ENCODE measurements around the gene SLC40A1. TPM values are rescaled to one million over a fixed set of nuclear protein-coding genes. Genes with fewer than 3 reads are reported as not detected.

The SLC40A1 gene, protein sequence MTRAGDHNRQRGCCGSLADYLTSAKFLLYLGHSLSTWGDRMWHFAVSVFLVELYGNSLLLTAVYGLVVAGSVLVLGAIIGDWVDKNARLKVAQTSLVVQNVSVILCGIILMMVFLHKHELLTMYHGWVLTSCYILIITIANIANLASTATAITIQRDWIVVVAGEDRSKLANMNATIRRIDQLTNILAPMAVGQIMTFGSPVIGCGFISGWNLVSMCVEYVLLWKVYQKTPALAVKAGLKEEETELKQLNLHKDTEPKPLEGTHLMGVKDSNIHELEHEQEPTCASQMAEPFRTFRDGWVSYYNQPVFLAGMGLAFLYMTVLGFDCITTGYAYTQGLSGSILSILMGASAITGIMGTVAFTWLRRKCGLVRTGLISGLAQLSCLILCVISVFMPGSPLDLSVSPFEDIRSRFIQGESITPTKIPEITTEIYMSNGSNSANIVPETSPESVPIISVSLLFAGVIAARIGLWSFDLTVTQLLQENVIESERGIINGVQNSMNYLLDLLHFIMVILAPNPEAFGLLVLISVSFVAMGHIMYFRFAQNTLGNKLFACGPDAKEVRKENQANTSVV
- total RNA-seq, result 0.86 and 1.2 TPM in 2 replicates

DNA sequence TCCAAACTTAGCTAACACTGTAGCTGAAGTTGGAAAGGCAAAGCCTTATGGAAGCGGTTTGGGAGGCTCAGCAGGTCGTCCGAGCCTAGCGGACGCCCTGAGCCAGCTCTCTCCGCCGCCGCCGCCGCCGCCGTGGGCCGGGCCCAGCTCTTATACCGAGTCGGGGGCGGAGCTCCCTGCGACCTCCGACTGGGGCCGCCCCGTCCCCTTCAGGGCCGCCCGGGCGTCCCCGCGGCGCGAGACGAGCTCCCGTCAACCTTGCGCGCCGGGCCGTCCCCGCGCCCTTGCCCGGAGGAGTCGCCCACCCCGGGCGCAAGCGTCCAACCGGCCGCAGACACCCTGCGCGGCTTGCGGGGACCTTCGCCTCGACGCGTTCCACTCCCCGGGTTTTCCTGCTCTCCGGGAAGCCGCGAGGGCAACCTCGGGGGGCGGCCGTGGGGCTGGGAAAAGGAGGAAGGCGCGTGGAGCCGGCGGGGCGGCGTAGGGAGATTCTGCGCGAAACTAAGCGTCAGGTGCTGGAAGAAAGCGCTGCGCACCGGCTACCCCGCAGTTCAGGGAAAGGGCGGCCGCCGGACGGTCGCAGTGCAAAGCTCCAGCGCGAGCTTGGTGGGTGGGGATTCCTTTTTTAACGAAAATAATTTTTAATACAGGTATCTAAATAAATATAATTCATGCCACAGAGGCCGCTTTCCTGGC lies at the start of gene SLC40A1:
TSS of gene SLC40A1 (minus strand) at position 129 of the 696 bp plus-strand sequence. CDS start 326 bp downstream, outside the sequence.
- peak within 1 kb of the TSS; percentile 84 for H3K4me3 Mint-ChIP-seq
- intact Hi-C loops (cut with micrococcal nuclease), result loop anchor here (1.0 to 2.0 kb wide), 3 partner anchors 80 to 204 kb away; partner anchors contain the start of genes ASNSD1, ORMDL1, PMS1 and WDR75
- peaks cover 15% of the 10 kb centered on the region for H3K4me1 Mint-ChIP-seq (ENCODE audit: low read depth)
- H3K36me3 Mint-ChIP-seq (ENCODE audit: low read depth), result no peaks in the 10 kb centered on the region
- H3K9me3 Mint-ChIP-seq, result no peaks in the 10 kb centered on the region
- no peak within 1 kb of the TSS for H3K27ac Mint-ChIP-seq
- H3K27me3 Mint-ChIP-seq (ENCODE audit: insufficient read depth), result peaks cover 40% of the 10 kb centered on the region
- DNase-seq (ENCODE audit: low spot score), result peak; percentile 58

DNA sequence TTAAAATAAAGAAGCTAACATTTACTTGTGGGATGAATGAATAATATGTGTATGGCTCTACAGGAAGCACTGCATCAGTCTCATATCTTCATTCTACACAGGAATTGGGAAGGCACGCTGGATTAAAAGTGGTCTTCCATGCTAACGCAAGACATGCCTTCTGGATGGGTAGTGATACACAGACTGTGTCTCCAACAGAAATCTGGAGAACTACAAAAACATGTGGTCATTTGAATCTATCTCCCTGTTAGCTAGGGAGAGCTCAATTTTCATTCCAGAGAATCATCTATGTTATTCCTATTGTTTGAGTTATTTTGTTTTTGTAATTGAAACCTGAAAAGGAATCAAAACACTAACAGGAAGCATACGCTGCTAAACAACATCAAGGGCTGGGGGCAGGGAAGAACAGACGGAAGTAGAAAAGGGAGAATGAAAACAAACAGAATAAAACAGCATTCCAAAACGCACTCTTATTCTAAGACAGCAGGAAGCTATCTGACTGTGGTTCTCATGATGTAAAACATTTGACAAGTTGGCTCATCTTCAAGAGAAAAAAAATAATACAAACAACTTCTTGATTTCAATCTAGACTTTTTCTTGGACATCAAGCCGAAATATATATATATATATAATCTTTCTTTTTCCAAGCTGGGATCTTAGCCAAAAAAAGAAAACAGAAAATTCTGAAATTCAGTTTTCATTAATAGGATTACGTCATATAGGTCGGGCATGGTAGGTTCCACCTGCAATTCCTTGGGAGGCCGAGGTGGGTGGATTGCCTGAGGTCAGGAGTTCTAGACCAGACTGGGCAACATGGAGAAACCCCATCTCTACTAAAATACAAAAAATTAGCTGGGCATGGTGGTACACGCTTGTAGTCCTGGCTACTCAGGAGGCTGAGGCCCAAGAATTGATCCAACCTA lies 49.2 kb upstream of the SLC40A1 start:
- H3K36me3 Mint-ChIP-seq (ENCODE audit: low read depth), result no peaks in the 10 kb centered on the region
- H3K27ac Mint-ChIP-seq, result no peak overlapping the region
- DNase-seq (ENCODE audit: low spot score), result no peak
- intact Hi-C loops (cut with micrococcal nuclease), result no loop called here
- H3K4me1 Mint-ChIP-seq (ENCODE audit: low read depth), result peaks cover 2% of the 10 kb centered on the region
- no peaks in the 10 kb centered on the region for H3K9me3 Mint-ChIP-seq
- no peak overlapping the region for H3K4me3 Mint-ChIP-seq
- H3K27me3 Mint-ChIP-seq (ENCODE audit: insufficient read depth), result peaks cover 4% of the 10 kb centered on the region

DNA sequence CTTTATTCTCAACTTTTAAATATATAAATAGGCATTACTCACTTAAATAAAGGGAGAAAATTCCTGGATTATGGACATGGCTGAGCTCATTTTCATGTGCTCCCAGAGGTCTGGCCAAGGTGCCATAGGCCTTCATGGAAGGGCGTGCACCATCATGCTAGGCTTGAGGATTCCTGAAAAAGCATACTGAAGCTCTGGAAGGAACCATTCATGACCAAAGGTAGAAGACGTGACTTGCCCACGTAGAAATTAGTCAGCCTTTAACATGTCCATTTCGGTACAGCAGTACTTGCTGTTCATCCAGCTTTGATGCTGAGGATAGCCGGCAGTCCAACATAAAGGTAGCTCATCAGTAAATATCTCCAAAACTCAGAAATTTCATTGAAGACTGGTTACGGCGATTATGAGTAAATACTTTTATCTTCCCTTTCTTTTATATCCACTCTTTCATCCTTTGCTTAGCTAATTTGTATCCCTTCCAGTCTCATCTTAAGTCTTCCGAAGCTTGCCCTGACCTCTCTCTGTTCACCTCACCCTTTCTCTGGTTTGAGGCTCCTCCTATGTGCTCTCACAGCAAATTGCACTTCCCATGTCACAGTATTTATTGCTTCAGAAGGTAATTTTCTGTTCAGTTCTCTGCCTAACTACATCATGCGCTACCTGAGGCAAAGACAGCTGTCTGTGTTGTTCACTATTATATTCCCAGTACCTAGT lies 48.4 kb upstream of the SLC40A1 start:
- no peak overlapping the region for H3K27ac Mint-ChIP-seq
- DNase-seq (ENCODE audit: low spot score), result no peak
- H3K27me3 Mint-ChIP-seq (ENCODE audit: insufficient read depth), result peaks cover 4% of the 10 kb centered on the region
- no peaks in the 10 kb centered on the region for H3K9me3 Mint-ChIP-seq
- peaks cover 7% of the 10 kb centered on the region for H3K4me1 Mint-ChIP-seq (ENCODE audit: low read depth)
- no peak overlapping the region for H3K4me3 Mint-ChIP-seq
- H3K36me3 Mint-ChIP-seq (ENCODE audit: low read depth), result no peaks in the 10 kb centered on the region
- intact Hi-C loops (cut with micrococcal nuclease), result no loop called here

DNA sequence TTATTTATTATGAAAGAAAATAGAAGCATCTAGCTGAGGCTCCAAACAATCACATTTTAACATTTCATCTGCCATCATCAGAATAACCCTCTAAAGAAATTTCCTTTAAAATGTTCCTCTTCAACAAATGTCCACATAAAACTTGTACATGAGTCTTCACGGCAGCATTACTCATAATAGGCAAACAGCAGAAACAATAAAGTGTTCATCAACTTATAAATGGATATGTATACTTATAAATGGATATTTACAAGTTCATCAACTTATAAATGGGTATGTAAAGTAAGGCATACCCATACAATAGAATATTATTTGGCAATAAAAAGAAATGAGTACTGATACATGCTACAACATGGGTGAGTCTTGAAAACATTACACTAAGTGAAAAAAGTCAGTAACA lies 47.2 kb upstream of the SLC40A1 start:
- H3K27me3 Mint-ChIP-seq (ENCODE audit: insufficient read depth), result peaks cover 2% of the 10 kb centered on the region
- H3K36me3 Mint-ChIP-seq (ENCODE audit: low read depth), result no peaks in the 10 kb centered on the region
- peaks cover 7% of the 10 kb centered on the region for H3K4me1 Mint-ChIP-seq (ENCODE audit: low read depth)
- no peak overlapping the region for H3K27ac Mint-ChIP-seq
- no peak for DNase-seq (ENCODE audit: low spot score)
- no peak overlapping the region for H3K4me3 Mint-ChIP-seq
- intact Hi-C loops (cut with micrococcal nuclease), result no loop called here
- H3K9me3 Mint-ChIP-seq, result no peaks in the 10 kb centered on the region

DNA sequence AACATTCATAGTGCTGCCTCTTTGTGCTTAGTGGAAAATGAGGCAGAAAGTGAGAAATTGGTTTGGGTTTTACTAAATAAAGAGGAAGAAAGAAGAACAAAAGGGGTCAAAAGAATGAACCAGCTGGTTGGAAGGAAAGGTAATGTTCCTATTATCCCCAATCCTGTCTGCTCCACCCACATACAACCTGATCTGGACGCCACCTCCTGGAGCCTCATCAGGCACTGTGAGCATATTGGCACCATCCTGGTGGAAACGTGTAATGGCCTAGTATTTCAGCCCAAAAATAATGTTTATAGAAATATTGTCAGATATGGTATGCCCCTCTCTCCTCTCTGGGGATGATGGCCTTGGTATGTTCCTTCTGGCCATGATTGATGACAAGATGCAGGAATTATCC lies 45.0 kb upstream of the SLC40A1 start:
- Mint-ChIP-seq H3K27ac (no peak overlapping the region), H3K4me1 (ENCODE audit: low read depth) (peaks cover 7% of the 10 kb centered on the region), H3K4me3 (no peak overlapping the region), H3K36me3 (ENCODE audit: low read depth) (no peaks in the 10 kb centered on the region), H3K27me3 (ENCODE audit: insufficient read depth) (no peaks in the 10 kb centered on the region), H3K9me3 (no peaks in the 10 kb centered on the region)
- DNase-seq (ENCODE audit: low spot score), result no peak
- intact Hi-C loops (cut with micrococcal nuclease), result no loop called here

DNA sequence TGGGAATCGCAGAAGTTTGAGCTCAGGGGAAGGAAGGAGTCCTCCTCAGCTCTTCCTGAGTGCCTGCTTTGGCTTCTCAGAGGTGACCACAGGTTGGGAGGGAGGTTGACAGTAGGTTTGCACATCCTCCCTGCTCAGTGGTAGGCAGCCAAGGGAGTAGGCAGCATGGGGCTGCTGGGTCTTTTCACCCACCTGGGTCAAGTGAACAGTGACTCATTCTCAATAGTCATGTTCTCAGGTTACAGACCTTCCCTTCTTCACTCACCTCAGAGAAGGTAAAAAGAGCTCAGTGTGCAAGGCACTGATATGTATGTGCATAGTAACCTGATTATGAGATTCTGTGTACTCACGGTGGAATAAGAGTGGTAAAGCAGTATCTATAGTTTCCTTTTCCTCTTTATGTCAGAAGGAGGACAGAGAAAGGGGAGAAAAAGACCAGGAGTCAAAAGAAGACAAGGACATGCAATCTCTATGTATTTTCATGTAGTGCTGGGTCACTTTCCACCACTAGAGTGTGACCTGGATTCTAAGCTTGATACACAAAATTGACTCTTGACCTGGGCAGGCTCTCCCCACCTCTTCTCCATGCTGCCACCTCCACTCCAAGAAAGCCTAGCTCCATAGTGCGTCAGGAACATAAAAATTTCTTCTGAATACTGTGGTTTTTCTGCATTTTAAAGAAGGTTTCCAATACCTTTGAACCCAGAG lies 44.2 kb upstream of the SLC40A1 start:
- Mint-ChIP-seq H3K9me3 (no peaks in the 10 kb centered on the region), H3K27ac (no peak overlapping the region), H3K4me3 (no peak overlapping the region), H3K27me3 (ENCODE audit: insufficient read depth) (no peaks in the 10 kb centered on the region), H3K4me1 (ENCODE audit: low read depth) (peaks cover 7% of the 10 kb centered on the region), H3K36me3 (ENCODE audit: low read depth) (no peaks in the 10 kb centered on the region)
- DNase-seq (ENCODE audit: low spot score), result no peak
- intact Hi-C loops (cut with micrococcal nuclease), result no loop called here

DNA sequence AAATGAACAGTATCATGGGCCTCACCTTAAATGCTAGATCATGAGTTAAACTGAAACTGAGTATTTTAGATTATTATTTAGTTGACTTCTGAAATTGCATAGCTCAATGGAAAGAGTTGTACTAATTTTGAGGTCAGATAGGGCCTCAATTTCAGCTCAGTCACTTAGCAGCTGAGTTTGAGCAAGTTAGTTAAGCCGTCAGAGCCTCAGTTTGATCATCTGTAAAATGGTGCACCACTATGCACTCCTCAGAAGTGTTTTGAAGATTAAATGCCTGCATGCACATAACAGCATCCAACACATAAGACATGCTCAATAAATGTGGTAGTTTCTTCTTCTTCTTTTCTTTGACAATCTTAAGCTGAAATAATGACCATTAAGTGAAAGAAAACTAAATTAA lies 42.5 kb upstream of the SLC40A1 start:
- Mint-ChIP-seq H3K27ac (no peak overlapping the region), H3K27me3 (ENCODE audit: insufficient read depth) (no peaks in the 10 kb centered on the region), H3K36me3 (ENCODE audit: low read depth) (no peaks in the 10 kb centered on the region), H3K4me1 (ENCODE audit: low read depth) (peaks cover 7% of the 10 kb centered on the region), H3K4me3 (no peak overlapping the region), H3K9me3 (no peaks in the 10 kb centered on the region)
- intact Hi-C loops (cut with micrococcal nuclease), result no loop called here
- DNase-seq (ENCODE audit: low spot score), result no peak

DNA sequence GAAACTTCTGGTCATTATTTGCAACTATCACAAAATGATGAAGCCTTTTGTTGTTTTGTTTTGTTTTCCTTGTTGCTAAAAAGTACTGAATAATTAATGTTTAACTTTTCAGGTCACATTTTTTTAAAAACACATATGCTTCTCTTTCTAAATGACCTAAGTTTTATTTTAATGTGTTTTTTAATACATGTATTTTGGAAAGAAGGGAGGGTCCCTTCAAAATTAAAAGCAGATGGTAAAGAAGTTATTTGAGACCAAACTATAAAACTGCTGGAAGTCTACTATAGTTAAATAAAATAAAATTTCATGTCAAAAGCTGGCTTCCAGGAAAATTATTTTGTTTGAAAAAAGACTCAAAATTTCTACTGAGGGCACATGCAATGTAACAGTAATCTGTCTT lies 41.2 kb upstream of the SLC40A1 start:
- Mint-ChIP-seq H3K36me3 (ENCODE audit: low read depth) (no peaks in the 10 kb centered on the region), H3K4me3 (no peak overlapping the region), H3K9me3 (no peaks in the 10 kb centered on the region), H3K27ac (no peak overlapping the region), H3K4me1 (ENCODE audit: low read depth) (peaks cover 7% of the 10 kb centered on the region), H3K27me3 (ENCODE audit: insufficient read depth) (no peaks in the 10 kb centered on the region)
- DNase-seq (ENCODE audit: low spot score), result no peak
- intact Hi-C loops (cut with micrococcal nuclease), result no loop called here

DNA sequence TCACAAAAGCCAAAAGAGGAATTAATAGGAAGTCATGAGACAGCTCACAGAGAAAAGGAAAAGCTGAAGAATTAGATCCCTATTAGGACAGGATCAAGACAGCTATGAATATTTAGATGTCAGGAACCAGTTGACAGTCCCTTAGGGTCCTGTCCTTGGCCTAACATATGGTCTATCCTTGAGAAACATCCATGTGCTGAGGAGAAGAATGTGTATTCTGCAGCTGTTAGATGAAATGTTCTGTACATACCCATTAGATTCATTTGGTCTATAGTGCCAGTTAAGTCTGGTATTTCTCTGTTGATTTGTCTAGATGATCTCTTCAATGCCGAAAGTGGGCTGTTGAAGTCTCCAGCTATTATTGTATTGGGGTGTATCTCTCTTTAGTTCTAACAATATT lies 37.6 kb upstream of the SLC40A1 start:
- Mint-ChIP-seq H3K4me3 (no peak overlapping the region), H3K27me3 (ENCODE audit: insufficient read depth) (no peaks in the 10 kb centered on the region), H3K4me1 (ENCODE audit: low read depth) (no peaks in the 10 kb centered on the region), H3K36me3 (ENCODE audit: low read depth) (no peaks in the 10 kb centered on the region), H3K27ac (no peak overlapping the region), H3K9me3 (no peaks in the 10 kb centered on the region)
- intact Hi-C loops (cut with micrococcal nuclease), result no loop called here
- DNase-seq (ENCODE audit: low spot score), result no peak

DNA sequence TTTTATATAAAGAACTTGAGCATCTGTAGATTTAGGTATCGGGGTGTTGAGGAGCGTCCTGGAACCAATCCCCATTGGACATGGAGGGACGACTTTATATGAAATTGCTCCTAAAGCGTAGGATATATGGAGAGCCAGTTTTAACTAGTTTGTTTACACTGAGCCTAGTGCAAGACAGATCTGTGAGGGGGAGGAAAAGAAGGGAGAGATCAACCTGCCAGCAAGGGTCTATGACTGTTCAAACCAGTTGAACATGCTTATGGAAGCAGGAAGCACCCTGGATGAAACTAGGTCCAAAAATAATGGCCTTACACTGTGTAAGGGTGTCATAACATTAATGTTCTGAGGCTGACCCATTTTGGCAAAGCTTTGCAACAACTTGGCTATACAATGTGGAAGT lies 34.0 kb upstream of the SLC40A1 start:
- intact Hi-C loops (cut with micrococcal nuclease), result no loop called here

DNA sequence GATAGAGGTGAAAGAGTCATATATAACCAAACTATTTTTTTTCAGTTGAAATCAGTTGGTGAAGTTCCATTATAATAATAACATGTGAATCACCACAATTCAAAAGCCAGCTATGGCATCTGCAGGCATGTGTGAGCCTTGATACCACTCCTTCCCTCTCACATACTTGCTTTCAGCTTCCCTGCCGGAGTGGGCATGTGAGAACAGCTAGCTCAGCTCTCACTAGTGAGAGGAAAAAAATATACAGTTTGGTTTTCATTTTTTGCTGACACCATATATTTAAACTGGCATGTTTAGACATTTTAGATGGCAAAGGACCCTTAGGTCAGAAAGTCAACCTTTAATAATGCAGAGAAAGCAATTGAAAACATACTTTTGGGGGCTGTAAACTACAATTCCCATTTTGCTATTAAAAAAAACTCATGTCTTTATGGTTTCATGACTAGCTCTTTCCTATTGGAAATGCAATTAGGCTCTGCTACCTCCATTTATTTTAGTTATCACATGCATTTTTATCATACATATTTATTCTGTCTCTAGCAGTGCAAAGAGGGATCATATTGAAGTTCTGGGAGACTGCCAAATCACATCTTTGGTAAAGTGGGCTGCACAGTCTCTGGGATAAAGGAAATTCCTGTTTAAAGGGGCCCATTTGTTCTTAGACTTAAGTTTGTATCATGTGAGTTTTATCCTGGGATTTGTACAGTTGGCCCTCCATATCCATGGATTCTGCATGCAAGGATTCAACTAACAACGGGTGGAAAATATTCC lies 33.2 kb upstream of the SLC40A1 start:
- peaks cover 2% of the 10 kb centered on the region for H3K27me3 Mint-ChIP-seq (ENCODE audit: insufficient read depth)
- no peaks in the 10 kb centered on the region for H3K36me3 Mint-ChIP-seq (ENCODE audit: low read depth)
- H3K9me3 Mint-ChIP-seq, result no peaks in the 10 kb centered on the region
- DNase-seq (ENCODE audit: low spot score), result no peak
- no peak overlapping the region for H3K27ac Mint-ChIP-seq
- H3K4me3 Mint-ChIP-seq, result no peak overlapping the region
- intact Hi-C loops (cut with micrococcal nuclease), result no loop called here
- no peaks in the 10 kb centered on the region for H3K4me1 Mint-ChIP-seq (ENCODE audit: low read depth)

More for the DNA sequence above, 34.0 kb upstream of the SLC40A1 start:
- Mint-ChIP-seq H3K36me3 (ENCODE audit: low read depth) (no peaks in the 10 kb centered on the region), H3K4me3 (no peak overlapping the region), H3K9me3 (no peaks in the 10 kb centered on the region), H3K4me1 (ENCODE audit: low read depth) (no peaks in the 10 kb centered on the region), H3K27me3 (ENCODE audit: insufficient read depth) (peaks cover 2% of the 10 kb centered on the region), H3K27ac (no peak overlapping the region)
- no peak for DNase-seq (ENCODE audit: low spot score)
